GM20000 (cell line): ENCODE measurements around the gene MORN5.

ENCODE experiments used
- DNase-seq: peaks from one replicate; pipeline ENCODE4 v3.0.0; 2012; ENCODE audit warnings: low spot score
- CTCF ChIP-seq: IDR thresholded peaks from 2 replicates; pipeline ENCODE4 v1.5.1; 2012; ENCODE audit warnings: mild to moderate bottlenecking, control low read depth; ENCODE audit errors: extremely low read depth, missing control alignments

MORN5 gene

GRCh38 chr9:122145592-122145863 lies 14.2 kb upstream of the MORN5 start:
- TF ChIP-seq CTCF: no peak
- DNase-seq: no peak

GRCh38 chr9:122151267-122151828 lies 8.4 kb upstream of the MORN5 start:
- DNase-seq: no peak
- TF ChIP-seq CTCF: no peak

- no peak for DNase-seq
- TF ChIP-seq CTCF: no peak
Measured at GRCh38 chr9:122155796-122156195, 3.9 kb upstream of the MORN5 start.

- DNase-seq: peak; percentile 33
- peak; percentile 36 for TF ChIP-seq CTCF
Measured at GRCh38 chr9:122158202-122158601, 1.5 kb upstream of the MORN5 start.

- TF ChIP-seq CTCF: no peak
- no peak for DNase-seq
Measured at GRCh38 chr9:122159925-122160246, 178 bp downstream of the MORN5 start.

- DNase-seq: no peak
- no peak for TF ChIP-seq CTCF
Measured at GRCh38 chr9:122162415-122162814, 2.7 kb downstream of the MORN5 start.

- DNase-seq: no peak
- no peak for TF ChIP-seq CTCF
Measured at GRCh38 chr9:122164286-122164685, 4.6 kb downstream of the MORN5 start.
